Lung (tissue), 16 donors: ENCODE results near the gene RASA2. TPM values are rescaled to one million over a fixed set of nuclear protein-coding genes. Genes with fewer than 3 reads are reported as not detected.

Source experiments
- ATAC-seq: fragments of 200-7000 bp; cut with Tn5 transposase; one replicate; pipeline ENCODE4 v1.9.1; 2020; ENCODE audit warnings: moderate number of reproducible peaks; ENCODE audit not compliant: insufficient read depth, low FRiP score
- DNase-seq, 3 donors: peaks; one replicate each; pipeline ENCODE4 v3.0.0-alpha.2; 2013 to 2017
- H3K27ac ChIP-seq, 2 donors: one replicate each; pipeline ENCODE4 v1.5.1; 2013; ENCODE audit warnings: mild to moderate bottlenecking in 2 of 2, moderate library complexity in 2 of 2, control low read depth in 1 of 2, inconsistent platforms in 1 of 2, low read depth in 1 of 2, low read length in 1 of 2
- H3K27me3 ChIP-seq, 3 donors: one replicate each; pipeline ENCODE4 v1.5.1; 2013; ENCODE audit warnings: low read length in 2 of 3; ENCODE audit not compliant: control insufficient read depth in 3 of 3, insufficient read depth in 3 of 3
- H3K36me3 ChIP-seq, 4 donors: one replicate each; pipeline ENCODE4 v1.5.1; 2013; ENCODE audit warnings: low read length in 4 of 4, mild to moderate bottlenecking in 1 of 4, moderate library complexity in 1 of 4; ENCODE audit not compliant: control insufficient read depth in 4 of 4, insufficient read depth in 4 of 4
- H3K4me1 ChIP-seq, 5 donors: one replicate each; pipeline ENCODE4 v1.5.1; 2013; ENCODE audit warnings: low read length in 5 of 5, mild to moderate bottlenecking in 2 of 5, moderate library complexity in 1 of 5; ENCODE audit not compliant: control insufficient read depth in 5 of 5, insufficient read depth in 5 of 5
- H3K4me3 ChIP-seq: one replicate; pipeline ENCODE4 v1.5.1; 2013; ENCODE audit warnings: mild to moderate bottlenecking, control low read depth, moderate library complexity
- H3K9ac ChIP-seq, 2 donors: one replicate each; pipeline ENCODE4 v1.5.1; 2013; ENCODE audit warnings: low read length in 2 of 2, control low read depth in 1 of 2; ENCODE audit not compliant: insufficient read depth in 1 of 2
- H3K9me3 ChIP-seq, 4 donors: one replicate each; pipeline ENCODE4 v1.5.1; 2013; ENCODE audit warnings: low read length in 3 of 4, mild to moderate bottlenecking in 1 of 4, moderate library complexity in 1 of 4; ENCODE audit not compliant: control insufficient read depth in 4 of 4, insufficient read depth in 3 of 4
- CTCF ChIP-seq: IDR thresholded peaks from 2 replicates; pipeline ENCODE4 v1.5.1; 2012; ENCODE audit warnings: mild to moderate bottlenecking; ENCODE audit errors: control extremely low read depth, extremely low read depth
- WGBS, 2 donors: extraction: QIAGEN DNeasy Blood & Tissue Kit; methylation state at CpG; one replicate each; pipeline ENCODE4 v1.1.7; 2013; 5-methylcytosine and 5-hydroxymethylcytosine counted together
- long read RNA-seq, 5 donors: transcript quantifications; one replicate each; lab custom pipeline, GENCODE V29; 2026
- polyA plus RNA-seq, 2 donors: library from polyadenylated mRNA; stranded (reverse); fragments of 200-250 nt; gene quantifications; one replicate each; pipeline ENCODE4 v1.2.1, GENCODE V29; 2013
- total RNA-seq, 2 donors: library from RNA; depleted of rRNA in 1 of 2; stranded (reverse); fragments of >200 nt in 1 of 2; gene quantifications; one replicate each; pipeline ENCODE4 v1.2.1, GENCODE V29; 2014 to 2021
- donor health status: control.
- donor health status: control.
- donor health status: Bipolar disorder and iron deficiency.
- donor health status: healthy.
- donor health status: DM: yes; HTN: yes; CAD: no.

Gene RASA2
- total RNA-seq, result 10 to 100 TPM; 18.3 to 27.4 TPM
- 1 to 10 TPM; 6.8 to 7.5 TPM for polyA plus RNA-seq
- long read RNA-seq, donor 1, result 0 reads
- long read RNA-seq, donor 2, result 0 reads
- long read RNA-seq, donor 3, full-length matches to known transcripts, result 1 of 7 reads
- long read RNA-seq, donor 3, partial matches to known transcripts, result 6 of 7 reads
- long read RNA-seq, donor 3, other reads (novel, unspliced or antisense), result 0 of 7 reads
- long read RNA-seq, donor 4, result 0 reads
- long read RNA-seq, donor 5, full-length matches to known transcripts, result 2 of 2 reads
- long read RNA-seq, donor 5, partial matches to known transcripts, result 0 of 2 reads
- long read RNA-seq, donor 5, other reads (novel, unspliced or antisense), result 0 of 2 reads

GRCh38 chr3:141486746-141487520 is at the start of gene RASA2:
Gene RASA2, plus strand, starts transcription at chr3:141487027. Its CDS starts 57 bp downstream, at chr3:141487084.
- ATAC-seq, result peak; percentile 81
- H3K27ac ChIP-seq, result peak within 1 kb of the TSS; percentile 100
- no peak for TF ChIP-seq CTCF
- H3K4me3 ChIP-seq, result peak within 1 kb of the TSS; percentile 98
- peak within 1 kb of the TSS; percentile 81 to 85 for H3K9ac ChIP-seq
- H3K27me3 ChIP-seq, result no peaks in the 10 kb centered on the region
- peaks cover 4 to 20% (median 8%) of the 10 kb centered on the region in 5 donors for H3K4me1 ChIP-seq
- 1% methylated on average over 44 to 96 of the region's 96 CpGs for WGBS, 2 donors
- H3K36me3 ChIP-seq, result no peaks in the 10 kb centered on the region
- DNase-seq, result peak; percentile 83 to 87 (median 84)
- no peaks in the 10 kb centered on the region for H3K9me3 ChIP-seq

GRCh38 chr3:141439589-141439988 is 47.2 kb upstream of the RASA2 start:
- Histone ChIP-seq H3K9me3 (no peaks in the 10 kb centered on the region), H3K36me3 (peaks cover 20 to 30% (median 22%) of the 10 kb centered on the region in 4 donors), H3K27me3 (no peaks in the 10 kb centered on the region), H3K4me1 (peaks cover 0 to 25% (median 7%) of the 10 kb centered on the region in 5 donors), H3K4me3 (no peak overlapping the region), H3K27ac (peak overlapping the region in 1 of 2 donors; percentile 62), H3K9ac (no peak overlapping the region)
- TF ChIP-seq CTCF, result no peak
- no peak for DNase-seq
- 91% methylated on average over 3 of the region's 3 CpGs for WGBS, 2 donors
- no peak for ATAC-seq

GRCh38 chr3:141440942-141441341 is 45.9 kb upstream of the RASA2 start:
- no peak for TF ChIP-seq CTCF

More at GRCh38 chr3:141440942-141441341, 45.9 kb upstream of the RASA2 start:
- 90 to 97% methylated on average over 3 of the region's 3 CpGs for WGBS, 2 donors
- Histone ChIP-seq H3K4me1 (peaks cover 0 to 25% (median 7%) of the 10 kb centered on the region in 5 donors), H3K9ac (no peak overlapping the region), H3K27me3 (no peaks in the 10 kb centered on the region), H3K4me3 (no peak overlapping the region), H3K9me3 (no peaks in the 10 kb centered on the region), H3K27ac (peak overlapping the region in 1 of 2 donors; percentile 78), H3K36me3 (peaks cover 31 to 42% (median 33%) of the 10 kb centered on the region in 4 donors)
- DNase-seq (no peak), ATAC-seq (no peak)
